ENCODE results near the gene IL11. TPM values are rescaled to one million over a fixed set of nuclear protein-coding genes. Genes with fewer than 3 reads are reported as not detected.

IL11 gene
- total RNA-seq, 1 experiment from 2014 or later = 141 TPM

DNA sequence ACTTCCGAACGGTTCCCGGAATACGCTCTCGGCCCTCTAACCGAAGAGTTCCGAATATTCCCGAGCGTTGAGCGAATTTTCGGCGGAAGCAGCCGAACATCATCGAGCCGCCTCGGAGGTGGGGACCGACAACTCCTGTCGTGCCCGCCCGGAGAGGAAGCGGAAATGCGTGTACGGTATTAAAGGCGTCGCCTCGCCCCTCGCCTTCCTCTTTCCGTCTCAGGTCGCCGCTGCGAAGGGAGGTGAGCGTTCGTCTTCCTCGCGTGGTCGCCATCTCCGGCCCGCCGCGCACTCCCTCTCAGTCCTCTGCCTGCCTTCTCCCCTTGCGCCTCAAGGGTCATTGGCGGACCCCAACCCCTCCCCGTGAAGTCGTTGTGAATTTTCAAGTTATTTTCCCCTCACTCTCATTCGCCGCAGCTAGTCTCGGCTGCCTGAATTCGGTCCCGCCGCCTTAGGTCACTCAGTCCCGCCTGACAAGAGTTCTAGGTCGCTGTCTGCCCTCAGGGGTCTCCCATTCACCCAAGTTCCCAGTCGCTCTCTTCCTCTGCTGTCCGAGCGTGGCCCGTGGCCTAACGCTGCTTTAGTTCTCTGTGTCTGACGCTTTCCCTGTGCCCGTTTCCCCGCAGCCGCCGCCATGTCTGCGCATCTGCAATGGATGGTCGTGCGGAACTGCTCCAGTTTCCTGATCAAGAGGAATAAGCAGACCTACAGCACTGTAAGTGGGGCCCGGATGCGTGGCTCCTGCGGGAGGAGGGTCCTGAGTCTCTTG, 15.6 kb upstream of the IL11 start, which contains the start of gene RPL28:
RPL28 (plus strand) TSS at position 209 of the 769 bp plus-strand sequence; CDS start at position 635, 426 bp downstream.
- Histone ChIP-seq H3K4me1 (replicated peaks) (peaks cover 45% of the 10 kb centered on the region), H3K9me3 (replicated peaks) (0 out of 2 replicates have a peak, but pooled peaks cover 2% of the 10 kb centered on the region), H3K27ac (peak within 1 kb of the TSS; percentile 84), H3K36me3 (peaks cover 51% of the 10 kb centered on the region), H3K4me3 (peak within 1 kb of the TSS; percentile 69), H3K27me3 (replicated peaks) (no peaks in the 10 kb centered on the region)
- peak; percentile 98 to 99 for DNase-seq (ENCODE audit: low read depth in 1 of 2, low spot score in 2 of 2)

DNA sequence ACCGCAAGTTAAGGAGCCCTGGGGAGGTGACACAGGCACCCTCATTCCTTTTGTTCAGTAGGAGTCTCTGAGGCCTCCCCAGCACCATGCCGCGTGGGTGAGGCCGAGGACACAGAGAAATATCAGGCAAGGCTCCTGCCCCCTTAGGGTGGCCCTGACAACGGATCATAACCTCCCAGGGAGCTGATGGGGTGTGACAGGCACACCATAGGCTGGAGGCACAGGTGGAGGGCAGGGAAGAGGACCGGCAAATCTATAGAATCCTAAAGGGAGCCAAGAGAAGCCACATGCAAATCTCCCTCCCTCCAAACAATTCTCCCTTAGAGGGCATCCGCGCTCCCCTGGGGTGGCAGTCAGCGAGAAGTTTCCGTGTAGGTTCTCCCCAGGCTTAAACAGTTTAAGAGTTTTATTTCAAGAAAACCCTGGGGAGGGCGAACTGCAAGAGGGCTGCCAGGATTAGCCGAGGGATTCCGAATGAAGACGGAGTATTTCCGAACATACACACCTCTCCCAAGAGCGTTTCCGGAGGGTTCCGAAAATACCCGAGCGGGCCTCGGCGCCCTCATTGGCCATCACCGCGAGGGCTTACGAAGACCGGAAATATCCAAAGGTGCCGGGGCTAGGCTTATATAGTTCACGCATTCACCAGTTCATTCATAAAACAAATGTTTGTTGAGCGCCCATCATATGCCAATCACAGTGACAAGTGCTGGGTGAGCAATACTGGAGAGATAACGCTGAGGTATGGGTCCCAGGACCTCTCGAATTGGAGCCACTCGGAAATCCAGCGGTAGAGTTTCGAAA, 14.9 kb upstream of the IL11 start:
- peak overlapping the region; percentile 69 for H3K4me3 ChIP-seq
- peak; percentile 94 to 98 for DNase-seq (ENCODE audit: low read depth in 1 of 2, low spot score in 2 of 2)
- peaks cover 43% of the 10 kb centered on the region for H3K36me3 ChIP-seq
- no peaks in the 10 kb centered on the region for H3K27me3 ChIP-seq (replicated peaks)
- 0 out of 2 replicates have a peak, but pooled peaks cover 2% of the 10 kb centered on the region for H3K9me3 ChIP-seq (replicated peaks)
- H3K4me1 ChIP-seq (replicated peaks) = peaks cover 45% of the 10 kb centered on the region
- H3K27ac ChIP-seq = peak overlapping the region; percentile 84

DNA sequence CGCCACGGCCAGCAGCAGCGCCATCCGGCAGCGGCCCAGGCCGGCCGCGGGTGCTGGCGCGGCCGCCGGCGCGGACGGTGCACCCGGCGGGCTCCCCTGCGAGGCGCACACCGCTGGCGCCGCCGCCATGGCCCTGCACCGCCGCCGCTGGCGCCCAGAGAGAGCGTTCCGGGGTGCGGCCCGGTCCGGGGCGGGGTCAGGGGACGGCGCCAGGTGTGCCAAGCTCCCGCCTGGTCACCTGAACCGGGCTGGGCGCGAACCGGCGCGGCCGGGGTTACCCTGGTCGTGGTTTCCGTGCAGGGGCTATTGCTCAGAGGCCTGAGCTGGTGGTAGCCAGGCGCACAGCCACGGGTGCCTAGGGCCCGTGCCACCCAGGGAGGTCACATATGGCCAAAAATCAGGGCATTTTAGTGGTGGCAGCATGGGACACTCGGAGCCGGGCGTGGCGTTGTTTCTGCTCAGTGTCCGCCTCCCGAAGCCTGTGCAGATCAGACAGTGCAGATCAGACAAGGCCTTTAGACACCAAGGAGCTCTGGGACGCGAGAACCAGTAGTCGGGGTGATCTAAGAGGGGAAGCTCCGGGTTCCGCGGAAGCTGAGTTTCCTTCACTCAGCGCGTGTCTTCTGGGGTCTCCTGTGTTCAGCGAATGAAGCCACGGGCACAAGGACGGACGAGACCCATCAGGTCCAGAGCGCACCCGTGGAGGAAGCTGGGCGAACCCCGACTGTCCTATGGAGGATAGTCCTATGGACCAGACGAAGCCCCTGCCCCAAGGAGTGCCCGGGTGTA, 14.1 kb upstream of the IL11 start, which contains the start of gene TMEM238:
TMEM238 (minus strand) TSS at position 162 of the 789 bp plus-strand sequence; CDS start at position 129, 33 bp downstream.
- peak within 1 kb of the TSS; percentile 69 for H3K4me3 ChIP-seq
- DNase-seq (ENCODE audit: low read depth in 1 of 2, low spot score in 2 of 2) = no peak
- peaks cover 35% of the 10 kb centered on the region for H3K36me3 ChIP-seq
- 0 out of 2 replicates have a peak, but pooled peaks cover 2% of the 10 kb centered on the region for H3K9me3 ChIP-seq (replicated peaks)
- peaks cover 45% of the 10 kb centered on the region for H3K4me1 ChIP-seq (replicated peaks)
- no peaks in the 10 kb centered on the region for H3K27me3 ChIP-seq (replicated peaks)
- H3K27ac ChIP-seq = peak within 1 kb of the TSS; percentile 84

DNA sequence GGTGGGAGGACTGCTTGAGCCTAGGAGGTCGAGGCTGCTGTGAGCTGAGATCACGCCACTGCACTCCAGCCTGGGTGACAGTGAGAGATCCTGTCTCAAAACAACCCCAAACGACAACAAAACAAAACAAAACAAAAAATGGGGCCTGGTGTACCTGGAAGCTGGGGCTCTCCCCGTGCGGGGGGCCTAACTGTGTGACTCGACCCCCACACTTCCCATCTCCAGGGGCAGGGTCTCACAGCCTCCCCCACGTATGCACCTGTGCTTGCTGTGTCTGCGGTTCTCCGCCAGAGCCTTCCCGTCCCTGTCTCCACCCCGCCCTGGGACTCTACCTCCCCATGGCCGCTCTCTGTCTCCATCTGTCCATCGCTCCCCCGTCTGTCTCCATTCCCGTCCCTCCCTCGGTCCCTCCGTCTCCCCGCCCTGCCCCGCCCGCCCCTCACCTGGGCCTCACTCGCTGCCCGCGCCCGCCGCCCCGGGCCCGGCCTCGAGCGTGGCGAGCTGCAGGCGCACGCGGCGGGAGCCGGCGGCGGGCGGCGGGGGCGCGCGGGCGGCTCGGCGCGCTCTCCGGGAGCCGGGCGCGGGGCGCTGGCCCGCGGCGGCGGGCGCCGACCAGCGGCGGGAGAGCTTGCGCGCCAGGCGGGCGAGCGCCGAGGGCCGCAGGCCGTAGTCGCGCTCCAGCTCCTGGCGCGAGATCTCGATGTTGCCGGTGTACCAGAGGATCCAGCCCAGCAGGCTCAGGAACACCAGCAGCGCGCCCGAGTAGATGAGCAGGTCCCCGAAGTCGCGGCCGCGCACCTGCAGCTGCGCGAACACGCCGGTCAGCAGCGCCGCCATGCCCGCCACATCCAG, 13.2 kb upstream of the IL11 start:
- no peak overlapping the region for H3K27ac ChIP-seq
- H3K36me3 ChIP-seq = peaks cover 27% of the 10 kb centered on the region
- 0 out of 2 replicates have a peak, but pooled peaks cover 2% of the 10 kb centered on the region for H3K9me3 ChIP-seq (replicated peaks)
- H3K27me3 ChIP-seq (replicated peaks) = no peaks in the 10 kb centered on the region
- peak overlapping the region; percentile 27 for H3K4me3 ChIP-seq
- peaks cover 41% of the 10 kb centered on the region for H3K4me1 ChIP-seq (replicated peaks)
- DNase-seq (ENCODE audit: low read depth in 1 of 2, low spot score in 2 of 2) = no peak

DNA sequence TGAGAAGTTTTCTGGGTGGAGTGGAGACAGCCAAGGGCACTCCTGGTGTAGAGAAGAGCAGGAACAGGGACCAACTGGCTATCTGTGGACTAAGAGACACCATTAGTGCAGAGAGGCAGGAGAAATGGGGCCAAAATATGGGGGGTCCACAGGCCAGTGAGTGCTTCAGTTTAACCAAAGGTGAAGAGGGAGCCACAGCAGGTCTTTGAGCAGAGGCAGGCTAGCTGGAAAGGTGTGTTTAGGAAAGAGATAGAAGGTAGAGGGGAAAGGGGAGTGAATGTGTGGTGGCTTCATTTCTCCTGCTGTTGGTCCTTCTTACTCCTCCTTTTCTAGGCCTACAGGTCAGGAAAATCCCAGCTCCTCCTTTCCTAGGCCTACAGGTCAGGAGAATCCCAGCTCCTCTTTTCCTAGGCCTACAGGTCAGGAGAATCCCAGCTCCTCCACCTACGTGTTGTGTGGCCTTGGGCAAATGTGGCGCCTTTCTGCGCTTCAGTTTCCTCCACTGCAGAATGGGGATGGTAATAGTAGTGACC, 12.3 kb upstream of the IL11 start:
- DNase-seq (ENCODE audit: low read depth in 1 of 2, low spot score in 2 of 2) = no peak
- no peak overlapping the region for H3K4me3 ChIP-seq
- no peak overlapping the region for H3K27ac ChIP-seq
- 0 out of 2 replicates have a peak, but pooled peaks cover 2% of the 10 kb centered on the region for H3K9me3 ChIP-seq (replicated peaks)
- no peaks in the 10 kb centered on the region for H3K27me3 ChIP-seq (replicated peaks)
- H3K36me3 ChIP-seq = peaks cover 18% of the 10 kb centered on the region
- H3K4me1 ChIP-seq (replicated peaks) = peaks cover 31% of the 10 kb centered on the region

DNA sequence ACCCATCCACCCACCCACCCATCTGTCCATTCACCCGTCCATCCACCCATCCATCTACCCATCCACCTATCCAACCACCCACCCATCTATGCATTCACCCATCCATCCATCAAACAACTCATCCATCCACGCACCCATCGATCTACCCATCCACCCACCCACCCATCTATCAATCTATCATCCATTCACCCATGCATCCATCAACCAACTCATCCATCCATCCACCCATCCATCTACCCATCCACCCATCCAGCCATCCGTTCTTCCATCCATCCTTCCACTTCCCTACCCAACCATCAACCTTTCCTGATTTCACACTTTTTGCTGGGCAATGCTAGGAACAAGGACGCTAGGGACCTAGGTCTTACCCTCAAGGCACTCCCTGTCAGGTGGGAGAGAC, 11.8 kb upstream of the IL11 start:
- no peak overlapping the region for H3K27ac ChIP-seq
- no peaks in the 10 kb centered on the region for H3K27me3 ChIP-seq (replicated peaks)
- no peak for DNase-seq (ENCODE audit: low read depth in 1 of 2, low spot score in 2 of 2)
- H3K4me3 ChIP-seq = no peak overlapping the region
- H3K36me3 ChIP-seq = peaks cover 12% of the 10 kb centered on the region
- peaks cover 26% of the 10 kb centered on the region for H3K4me1 ChIP-seq (replicated peaks)
- 0 out of 2 replicates have a peak, but pooled peaks cover 2% of the 10 kb centered on the region for H3K9me3 ChIP-seq (replicated peaks)

DNA sequence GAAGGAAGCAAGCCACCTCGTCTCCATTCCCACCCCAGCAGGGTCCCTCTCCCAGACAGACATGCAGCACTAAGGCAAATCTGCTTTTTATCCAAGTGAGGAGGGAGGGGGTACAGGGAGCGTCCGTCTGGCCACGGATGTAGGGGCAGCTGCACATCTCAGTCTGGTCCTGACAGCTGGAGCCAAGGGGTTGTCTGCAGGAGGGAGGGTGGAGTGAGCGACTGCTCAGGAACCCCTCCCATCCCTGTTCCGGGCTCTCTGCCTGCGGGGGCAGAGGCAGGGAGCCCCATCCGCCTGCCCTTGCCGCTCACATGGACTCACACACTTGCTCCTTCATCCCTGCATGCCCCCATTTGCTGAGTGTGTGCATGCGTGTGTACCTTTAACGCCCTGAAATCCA, 8.9 kb upstream of the IL11 start:
- Histone ChIP-seq H3K27me3 (replicated peaks) (no peaks in the 10 kb centered on the region), H3K36me3 (no peaks in the 10 kb centered on the region), H3K4me3 (no peak overlapping the region), H3K4me1 (replicated peaks) (peaks cover 15% of the 10 kb centered on the region), H3K9me3 (replicated peaks) (0 out of 2 replicates have a peak, but pooled peaks cover 2% of the 10 kb centered on the region), H3K27ac (no peak overlapping the region)
- no peak for DNase-seq (ENCODE audit: low read depth in 1 of 2, low spot score in 2 of 2)

DNA sequence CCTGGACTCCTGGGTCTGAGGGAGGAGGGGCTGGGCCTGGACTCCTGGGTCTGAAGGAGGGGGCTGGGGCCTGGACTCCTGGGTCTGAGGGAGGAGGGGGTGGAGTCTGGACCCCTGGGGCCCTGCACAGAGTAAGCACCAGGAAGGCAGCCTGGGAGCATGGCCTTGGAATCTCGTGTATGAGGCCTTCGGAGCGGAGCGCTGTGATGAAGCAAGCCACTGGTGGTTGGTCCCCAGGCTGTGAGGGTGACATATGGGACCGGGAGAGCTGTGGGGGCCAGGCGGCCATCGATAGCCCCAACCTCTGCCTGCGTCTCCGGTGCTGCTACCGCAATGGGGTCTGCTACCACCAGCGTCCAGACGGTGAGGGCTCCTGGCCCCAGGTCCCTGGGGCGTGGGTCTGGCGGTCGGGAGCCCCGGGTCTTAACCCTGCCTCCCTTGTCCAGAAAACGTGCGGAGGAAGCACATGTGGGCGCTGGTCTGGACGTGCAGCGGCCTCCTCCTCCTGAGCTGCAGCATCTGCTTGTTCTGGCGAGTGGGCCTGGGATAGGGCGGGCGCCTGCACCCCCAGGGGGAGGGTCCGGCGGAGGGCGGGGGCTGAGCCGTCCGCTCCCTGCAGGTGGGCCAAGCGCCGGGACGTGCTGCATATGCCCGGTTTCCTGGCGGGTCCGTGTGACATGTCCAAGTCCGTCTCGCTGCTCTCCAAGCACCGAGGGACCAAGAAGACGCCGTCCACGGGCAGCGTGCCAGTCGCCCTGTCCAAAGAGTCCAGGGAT, 7.3 kb upstream of the IL11 start:
- no peaks in the 10 kb centered on the region for H3K9me3 ChIP-seq (replicated peaks)
- no peaks in the 10 kb centered on the region for H3K36me3 ChIP-seq
- H3K27me3 ChIP-seq (replicated peaks) = no peaks in the 10 kb centered on the region
- no peak overlapping the region for H3K4me3 ChIP-seq
- peaks cover 20% of the 10 kb centered on the region for H3K4me1 ChIP-seq (replicated peaks)
- no peak for DNase-seq (ENCODE audit: low read depth in 1 of 2, low spot score in 2 of 2)
- no peak overlapping the region for H3K27ac ChIP-seq

DNA sequence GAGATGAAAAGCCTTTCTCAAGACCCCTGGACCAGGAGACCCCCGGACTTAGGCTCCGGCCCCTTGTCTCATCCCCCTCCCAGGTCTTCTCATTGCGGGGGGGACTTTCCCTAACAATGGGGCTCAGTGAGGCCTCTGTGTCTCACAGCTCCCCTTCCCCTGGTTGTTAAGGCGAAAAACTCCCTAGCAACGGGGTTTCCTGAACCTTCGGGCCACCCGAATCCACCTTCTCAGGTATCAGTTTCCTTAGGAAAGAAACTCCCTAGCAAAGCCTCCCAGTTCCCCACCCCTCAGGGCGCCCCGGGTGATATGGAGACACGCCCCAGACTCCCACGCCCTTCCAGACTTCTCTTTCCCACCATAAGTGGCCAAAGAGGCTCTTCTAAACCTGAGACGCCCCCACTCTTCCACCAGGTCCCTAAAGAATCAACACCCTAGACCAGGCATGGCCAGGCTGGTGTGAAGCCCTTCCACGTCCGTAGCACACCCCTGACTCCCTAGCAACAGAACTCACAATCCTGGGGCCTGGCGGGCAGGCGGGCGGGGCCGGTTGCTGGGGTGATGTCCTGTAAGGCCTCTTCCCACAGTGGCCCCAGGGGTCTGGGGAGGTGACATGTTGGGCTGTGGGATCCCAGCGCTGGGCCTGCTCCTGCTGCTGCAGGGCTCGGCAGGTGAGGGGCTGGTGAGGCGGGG, 6.1 kb upstream of the IL11 start, which contains the start of gene TMEM190:
TMEM190 (plus strand) TSS at position 586 of the 693 bp plus-strand sequence; CDS start at position 614, 28 bp downstream.
- no peak for DNase-seq (ENCODE audit: low read depth in 1 of 2, low spot score in 2 of 2)
- no peak within 1 kb of the TSS for H3K4me3 ChIP-seq
- no peaks in the 10 kb centered on the region for H3K36me3 ChIP-seq
- H3K9me3 ChIP-seq (replicated peaks) = no peaks in the 10 kb centered on the region
- peaks cover 32% of the 10 kb centered on the region for H3K4me1 ChIP-seq (replicated peaks)
- no peak within 1 kb of the TSS for H3K27ac ChIP-seq
- no peaks in the 10 kb centered on the region for H3K27me3 ChIP-seq (replicated peaks)

DNA sequence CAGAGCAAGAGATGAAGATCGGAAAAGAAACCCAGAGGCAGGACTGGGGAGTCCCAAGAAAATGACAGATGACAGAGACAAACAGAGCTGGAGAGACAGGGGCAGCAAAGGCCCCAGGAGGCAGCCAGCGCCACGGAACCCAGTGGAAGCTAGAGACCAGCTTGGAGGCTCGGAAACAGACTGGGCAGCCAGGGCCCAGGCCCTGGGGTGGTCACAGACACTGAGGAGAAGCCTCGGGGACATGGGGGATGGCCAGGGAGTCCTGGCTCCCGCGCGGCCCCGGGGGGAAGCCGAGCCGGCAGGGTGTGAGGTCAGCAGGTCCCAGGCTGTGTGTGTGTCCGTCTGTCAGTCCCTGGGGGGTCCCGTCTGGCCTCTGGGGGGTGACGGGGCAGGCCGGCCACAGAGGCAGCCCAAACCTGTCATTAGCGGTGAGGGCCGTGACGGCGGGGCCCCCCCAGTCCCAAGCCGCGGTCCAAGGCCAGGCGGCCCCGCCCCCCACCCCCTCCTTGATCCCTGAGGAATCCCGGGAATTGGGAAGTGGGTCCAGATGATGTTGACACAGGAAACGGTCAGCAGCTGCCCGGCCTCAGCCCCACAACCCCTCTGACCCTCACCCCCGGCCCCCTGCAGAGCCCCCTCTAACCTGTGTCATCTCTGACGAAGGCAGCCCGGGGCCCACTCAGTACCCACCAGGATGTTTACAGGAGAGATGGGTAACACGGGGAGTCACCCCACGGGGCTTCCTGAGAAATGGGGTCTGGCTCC, 3.9 kb upstream of the IL11 start:
- no peaks in the 10 kb centered on the region for H3K27me3 ChIP-seq (replicated peaks)
- no peak overlapping the region for H3K4me3 ChIP-seq
- H3K4me1 ChIP-seq (replicated peaks) = peaks cover 48% of the 10 kb centered on the region
- peak; percentile 86 to 94 for DNase-seq (ENCODE audit: low read depth in 1 of 2, low spot score in 2 of 2)
- peak overlapping the region; percentile 92 for H3K27ac ChIP-seq
- peaks cover 7% of the 10 kb centered on the region for H3K36me3 ChIP-seq
- no peaks in the 10 kb centered on the region for H3K9me3 ChIP-seq (replicated peaks)

Measured in SJSA1 (cell line).